Measurements from ENCODE around the gene ANTKMT.

Gene ANTKMT

GRCh38 chr16:747978-748746, 27.2 kb downstream of the ANTKMT start:
- TF ChIP-seq RARB (CRISPR knock-in tag; IDR thresholded peaks at IDR 0.05), result no peak
- TF ChIP-seq ARNTL (CRISPR knock-in tag; IDR thresholded peaks at IDR 0.05; ENCODE audit: borderline replicate concordance, low read depth), result no peak
- TF ChIP-seq SNAI2 (CRISPR knock-in tag; IDR thresholded peaks at IDR 0.05), result no peak
- TF ChIP-seq CSRNP3 (CRISPR knock-in tag; IDR thresholded peaks at IDR 0.05), result no peak
- TF ChIP-seq ZFP3 (CRISPR knock-in tag; IDR thresholded peaks at IDR 0.05), result no peak
- no peak for TF ChIP-seq ZNF70 (CRISPR knock-in tag; IDR thresholded peaks at IDR 0.05)
- TF ChIP-seq GLIS3 (CRISPR knock-in tag; IDR thresholded peaks at IDR 0.05), result no peak
- TF ChIP-seq, protein P1, sequence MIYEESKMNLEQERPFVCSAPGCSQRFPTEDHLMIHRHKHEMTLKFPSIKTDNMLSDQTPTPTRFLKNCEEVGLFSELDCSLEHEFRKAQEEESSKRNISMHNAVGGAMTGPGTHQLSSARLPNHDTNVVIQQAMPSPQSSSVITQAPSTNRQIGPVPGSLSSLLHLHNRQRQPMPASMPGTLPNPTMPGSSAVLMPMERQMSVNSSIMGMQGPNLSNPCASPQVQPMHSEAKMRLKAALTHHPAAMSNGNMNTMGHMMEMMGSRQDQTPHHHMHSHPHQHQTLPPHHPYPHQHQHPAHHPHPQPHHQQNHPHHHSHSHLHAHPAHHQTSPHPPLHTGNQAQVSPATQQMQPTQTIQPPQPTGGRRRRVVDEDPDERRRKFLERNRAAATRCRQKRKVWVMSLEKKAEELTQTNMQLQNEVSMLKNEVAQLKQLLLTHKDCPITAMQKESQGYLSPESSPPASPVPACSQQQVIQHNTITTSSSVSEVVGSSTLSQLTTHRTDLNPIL (CRISPR knock-in tag; IDR thresholded peaks at IDR 0.05; ENCODE audit: low read depth), result no peak
- no peak for ATAC-seq

DNA sequence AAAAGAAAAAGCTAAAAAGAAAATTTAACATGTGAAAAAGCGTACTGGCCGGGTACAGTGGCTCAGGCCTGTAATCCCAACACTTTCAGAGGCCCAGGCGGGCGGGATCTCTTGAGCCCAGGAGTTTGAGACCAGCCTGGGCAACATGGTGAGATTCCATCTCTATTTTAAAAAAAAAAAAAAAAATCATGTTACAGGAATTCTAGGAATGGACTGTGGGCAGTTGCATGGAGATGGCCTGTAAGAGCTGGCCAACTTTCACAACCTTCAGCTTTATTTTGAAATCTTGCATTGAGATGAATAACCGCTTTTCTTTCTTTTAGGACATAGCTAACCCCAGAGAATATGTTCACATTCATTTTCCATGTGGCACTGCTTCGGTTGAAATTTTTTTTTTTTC, 28.1 kb downstream of the ANTKMT start:
- peak; percentile 79 for ATAC-seq

More for the DNA sequence above, 28.1 kb downstream of the ANTKMT start:
- TF ChIP-seq ZNF8 (CRISPR knock-in tag; IDR thresholded peaks at IDR 0.05) (no peak), TOX (CRISPR knock-in tag; IDR thresholded peaks at IDR 0.05; ENCODE audit: borderline replicate concordance) (no peak), RARB (CRISPR knock-in tag; IDR thresholded peaks at IDR 0.05) (no peak), CSRNP3 (CRISPR knock-in tag; IDR thresholded peaks at IDR 0.05) (no peak), ESRRG (CRISPR knock-in tag; IDR thresholded peaks at IDR 0.05) (no peak), CSDC2 (CRISPR knock-in tag; IDR thresholded peaks at IDR 0.05) (no peak), TSHZ2 (CRISPR knock-in tag; IDR thresholded peaks at IDR 0.05) (no peak), ISL1 (CRISPR knock-in tag; IDR thresholded peaks at IDR 0.05) (no peak), PATZ1 (CRISPR knock-in tag; IDR thresholded peaks at IDR 0.05; ENCODE audit: borderline replicate concordance) (no peak), ARNTL (CRISPR knock-in tag; IDR thresholded peaks at IDR 0.05; ENCODE audit: borderline replicate concordance, low read depth) (no peak), ZFP30 (CRISPR knock-in tag; IDR thresholded peaks at IDR 0.05) (no peak), ZC3H10 (CRISPR knock-in tag; IDR thresholded peaks at IDR 0.05) (no peak), BACH2 (CRISPR knock-in tag; IDR thresholded peaks at IDR 0.05; ENCODE audit: borderline replicate concordance) (no peak), GLIS3 (CRISPR knock-in tag; IDR thresholded peaks at IDR 0.05) (no peak), OSR1 (CRISPR knock-in tag; IDR thresholded peaks at IDR 0.05) (no peak), SNAI2 (CRISPR knock-in tag; IDR thresholded peaks at IDR 0.05) (no peak)
- TF ChIP-seq, protein P2, sequence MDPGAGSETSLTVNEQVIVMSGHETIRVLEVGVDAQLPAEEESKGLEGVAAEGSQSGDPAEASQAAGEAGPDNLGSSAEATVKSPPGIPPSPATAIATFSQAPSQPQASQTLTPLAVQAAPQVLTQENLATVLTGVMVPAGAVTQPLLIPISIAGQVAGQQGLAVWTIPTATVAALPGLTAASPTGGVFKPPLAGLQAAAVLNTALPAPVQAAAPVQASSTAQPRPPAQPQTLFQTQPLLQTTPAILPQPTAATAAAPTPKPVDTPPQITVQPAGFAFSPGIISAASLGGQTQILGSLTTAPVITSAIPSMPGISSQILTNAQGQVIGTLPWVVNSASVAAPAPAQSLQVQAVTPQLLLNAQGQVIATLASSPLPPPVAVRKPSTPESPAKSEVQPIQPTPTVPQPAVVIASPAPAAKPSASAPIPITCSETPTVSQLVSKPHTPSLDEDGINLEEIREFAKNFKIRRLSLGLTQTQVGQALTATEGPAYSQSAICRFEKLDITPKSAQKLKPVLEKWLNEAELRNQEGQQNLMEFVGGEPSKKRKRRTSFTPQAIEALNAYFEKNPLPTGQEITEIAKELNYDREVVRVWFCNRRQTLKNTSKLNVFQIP (CRISPR knock-in tag; IDR thresholded peaks at IDR 0.05; ENCODE audit: borderline replicate concordance, low read depth), result no peak
- TF ChIP-seq, protein P1 (CRISPR knock-in tag; IDR thresholded peaks at IDR 0.05; ENCODE audit: low read depth), result no peak
